Subcutaneous adipose tissue (tissue), 4 donors: ENCODE data around the gene FAM83C. TPM values are rescaled to one million over a fixed set of nuclear protein-coding genes. Genes with fewer than 3 reads are reported as not detected.

ENCODE experiments used
- total RNA-seq, 4 donors: library from RNA; depleted of rRNA; stranded (reverse); fragments of >200 nt; gene quantifications; one replicate each; pipeline ENCODE4 v1.1.0, GENCODE V29; 2016
- TF ChIP-seq, protein P1 (sequence below): fragments of 450-650 bp; IDR thresholded peaks from one replicate; pipeline ENCODE4 v1.5.1; 2016; ENCODE audit warnings: low read depth, mild to moderate bottlenecking, control low read depth, antibody characterized with exemption, moderate library complexity

Gene FAM83C
- total RNA-seq, 4 donors from 2014 or later: not detected

DNA sequence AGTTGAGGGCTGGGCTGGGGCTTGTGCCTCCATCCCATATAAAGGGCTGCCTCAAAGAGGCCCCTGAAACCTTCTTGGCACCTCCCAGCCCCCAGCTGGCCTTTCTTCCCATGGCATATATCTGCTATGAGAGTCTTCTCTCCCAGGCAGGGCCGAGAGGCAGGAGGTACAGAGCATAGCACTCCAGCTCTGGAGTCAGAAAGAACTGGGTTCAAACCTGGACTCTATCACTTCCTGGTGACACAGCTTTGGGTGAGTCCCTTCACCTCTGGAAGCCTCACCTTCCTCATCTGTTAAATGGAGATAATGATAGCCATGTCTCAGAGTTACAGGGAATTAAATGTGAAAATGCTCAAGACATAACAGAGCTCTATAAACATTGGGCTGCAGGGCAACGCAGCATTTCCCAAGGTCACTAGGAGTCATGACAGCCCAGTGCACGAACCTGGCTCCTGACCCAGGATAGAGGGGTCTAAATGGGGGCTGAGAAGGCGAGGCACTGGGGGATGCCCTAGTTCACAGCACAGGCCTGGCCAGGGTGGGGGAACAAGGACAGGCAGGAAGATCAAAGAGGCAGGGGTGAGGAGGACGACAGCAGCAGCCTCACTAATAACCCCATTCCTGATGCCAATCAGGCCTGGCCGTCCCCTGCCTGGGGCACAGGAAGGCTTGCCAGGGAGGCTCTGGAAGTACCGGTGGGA is 1.9 kb downstream of the FAM83C start:
- TF ChIP-seq, protein P1, sequence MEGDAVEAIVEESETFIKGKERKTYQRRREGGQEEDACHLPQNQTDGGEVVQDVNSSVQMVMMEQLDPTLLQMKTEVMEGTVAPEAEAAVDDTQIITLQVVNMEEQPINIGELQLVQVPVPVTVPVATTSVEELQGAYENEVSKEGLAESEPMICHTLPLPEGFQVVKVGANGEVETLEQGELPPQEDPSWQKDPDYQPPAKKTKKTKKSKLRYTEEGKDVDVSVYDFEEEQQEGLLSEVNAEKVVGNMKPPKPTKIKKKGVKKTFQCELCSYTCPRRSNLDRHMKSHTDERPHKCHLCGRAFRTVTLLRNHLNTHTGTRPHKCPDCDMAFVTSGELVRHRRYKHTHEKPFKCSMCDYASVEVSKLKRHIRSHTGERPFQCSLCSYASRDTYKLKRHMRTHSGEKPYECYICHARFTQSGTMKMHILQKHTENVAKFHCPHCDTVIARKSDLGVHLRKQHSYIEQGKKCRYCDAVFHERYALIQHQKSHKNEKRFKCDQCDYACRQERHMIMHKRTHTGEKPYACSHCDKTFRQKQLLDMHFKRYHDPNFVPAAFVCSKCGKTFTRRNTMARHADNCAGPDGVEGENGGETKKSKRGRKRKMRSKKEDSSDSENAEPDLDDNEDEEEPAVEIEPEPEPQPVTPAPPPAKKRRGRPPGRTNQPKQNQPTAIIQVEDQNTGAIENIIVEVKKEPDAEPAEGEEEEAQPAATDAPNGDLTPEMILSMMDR: no peak

DNA sequence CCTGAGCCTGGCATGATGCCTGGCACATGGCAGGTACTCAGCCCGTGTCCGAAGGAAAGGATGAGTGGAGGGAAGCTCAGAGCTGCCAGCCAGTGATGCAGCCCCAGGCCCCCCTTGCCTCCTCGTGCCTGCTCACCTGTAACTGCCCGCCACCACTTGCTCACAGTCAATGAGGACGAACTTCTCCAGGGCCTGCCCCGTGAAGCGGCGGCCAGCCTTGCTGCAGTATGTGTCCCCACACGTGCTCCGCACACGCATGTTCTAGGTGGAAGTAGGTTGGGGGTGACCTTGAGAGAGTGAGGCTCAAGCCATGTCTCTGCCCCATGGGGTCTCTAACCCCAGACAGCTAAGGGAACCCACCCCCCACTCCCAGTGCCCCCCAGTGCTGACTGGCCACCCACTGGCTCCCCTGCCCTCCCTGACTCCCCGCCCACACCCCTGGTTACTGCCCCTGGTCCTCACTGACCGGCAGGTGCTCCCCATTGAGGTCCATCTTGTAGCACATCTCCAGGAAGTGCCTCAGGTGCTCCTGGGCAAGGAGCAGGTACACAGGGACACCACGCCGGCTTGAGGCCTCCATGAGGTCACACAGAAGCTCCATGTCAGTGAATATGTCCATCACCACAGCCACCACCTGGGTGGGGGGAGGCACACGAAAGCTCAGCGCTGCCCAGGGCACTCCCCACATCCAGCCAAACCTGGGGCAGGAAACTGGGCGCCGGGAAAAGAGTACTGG is 3.7 kb downstream of the FAM83C start:
- TF ChIP-seq, protein P1: no peak

DNA sequence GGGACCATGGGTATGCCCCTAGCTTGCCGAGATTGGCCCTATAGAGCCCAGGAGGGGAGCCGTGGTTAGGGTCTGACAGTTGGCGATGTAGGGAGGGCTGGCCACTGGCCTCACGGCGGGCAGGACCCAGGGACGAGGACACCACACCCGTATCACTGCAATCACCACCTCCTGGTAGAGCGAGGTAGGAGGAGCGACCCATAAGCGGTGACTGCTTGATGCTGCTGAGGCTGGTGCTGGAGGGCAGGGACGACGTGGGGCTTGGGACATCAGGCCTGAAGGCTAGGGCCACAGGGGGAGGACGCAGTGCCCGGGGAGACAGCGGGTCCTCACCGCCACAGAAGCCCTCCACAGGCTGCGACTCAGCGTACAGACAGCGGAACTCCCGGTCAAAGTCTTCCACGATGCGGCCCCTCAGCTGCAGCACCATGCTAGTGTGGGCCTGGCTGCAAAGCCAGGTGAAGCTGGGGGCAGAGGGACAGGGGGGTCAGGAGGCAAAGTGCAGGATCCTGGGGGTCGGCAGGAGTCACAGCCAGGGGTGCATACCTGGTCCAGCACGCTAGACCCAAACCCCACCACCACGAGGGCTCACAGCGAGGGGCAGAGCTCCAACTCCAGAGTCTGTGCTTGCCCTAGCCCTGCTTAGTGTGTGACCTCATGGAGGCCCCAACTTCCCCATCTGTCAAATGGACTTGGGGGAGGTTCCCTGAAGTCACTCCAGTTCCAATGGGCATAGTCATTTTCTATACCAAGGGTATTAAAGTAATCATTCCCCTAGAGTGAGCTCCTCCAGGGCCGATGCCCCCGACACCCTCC is 4.5 kb downstream of the FAM83C start:
- TF ChIP-seq, protein P1: no peak

DNA sequence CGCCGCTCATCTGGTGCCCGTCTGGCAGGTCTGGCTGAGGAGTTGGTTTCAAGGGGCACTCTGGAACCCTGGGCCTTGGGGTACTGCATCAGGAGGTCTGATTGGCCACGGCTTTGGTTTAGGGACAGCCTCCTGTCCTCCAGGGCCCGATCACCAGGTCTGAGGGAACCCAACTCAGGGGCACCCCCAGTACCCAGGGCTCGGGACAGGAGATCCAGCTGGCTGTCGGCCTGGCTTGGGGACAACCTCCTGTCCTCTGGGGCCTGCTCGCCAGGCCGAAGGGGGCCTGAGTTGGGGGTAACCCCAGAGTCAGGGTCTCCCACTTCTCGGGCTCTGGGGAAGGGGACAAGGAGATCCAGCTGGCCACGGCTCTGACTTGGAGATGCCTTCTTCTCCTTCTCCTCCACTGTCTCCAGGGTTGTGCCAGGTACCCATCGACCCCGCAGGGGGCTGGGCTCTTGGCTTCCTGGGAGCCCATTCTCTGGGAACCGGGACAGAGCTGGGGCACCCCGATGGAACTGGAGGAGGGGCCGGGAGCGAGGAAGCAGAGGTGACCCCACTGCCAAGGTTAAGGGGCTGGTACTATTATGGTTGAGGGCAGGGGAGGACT is 5.2 kb downstream of the FAM83C start:
- TF ChIP-seq, protein P1: no peak

DNA sequence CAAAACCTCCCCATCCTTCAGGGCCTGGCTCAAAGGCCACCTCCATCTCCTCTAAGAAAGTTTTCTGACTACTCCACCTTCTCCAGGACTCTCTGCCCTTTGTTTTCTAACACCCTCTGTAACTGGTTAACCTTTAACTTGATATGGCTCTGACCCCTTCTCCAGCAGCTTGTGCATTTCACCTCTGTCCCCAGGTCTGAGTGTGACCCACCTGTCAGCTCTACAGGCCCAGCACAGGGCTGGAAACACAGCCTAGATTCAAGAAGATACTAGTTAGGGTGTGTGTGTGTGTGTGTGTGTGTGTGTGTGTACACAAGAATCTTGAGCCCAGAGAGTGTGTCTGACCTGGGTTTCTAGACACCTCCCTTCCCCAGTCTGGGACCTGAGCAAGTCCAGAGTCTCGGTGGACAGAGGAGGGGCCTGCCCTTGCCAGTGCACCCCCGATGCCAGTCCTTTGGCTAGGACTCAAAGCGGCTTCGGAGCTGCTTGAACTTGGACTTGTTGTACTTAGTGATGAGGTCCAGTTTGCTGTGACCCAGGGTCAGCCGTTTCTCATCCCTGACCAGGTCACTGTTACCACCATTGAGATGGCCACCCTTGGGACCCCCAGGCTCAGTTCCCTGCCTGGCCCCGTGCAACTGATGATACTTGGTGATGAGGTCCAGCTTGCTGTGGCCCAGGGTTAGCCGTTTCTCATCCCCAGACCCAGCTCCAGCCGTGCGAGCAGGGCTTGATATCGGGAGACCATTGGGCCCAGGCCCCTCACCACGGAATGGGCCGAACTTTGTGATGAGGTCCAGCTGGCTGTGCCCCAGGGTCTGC is 5.9 kb downstream of the FAM83C start:
- TF ChIP-seq, protein P1: no peak

DNA sequence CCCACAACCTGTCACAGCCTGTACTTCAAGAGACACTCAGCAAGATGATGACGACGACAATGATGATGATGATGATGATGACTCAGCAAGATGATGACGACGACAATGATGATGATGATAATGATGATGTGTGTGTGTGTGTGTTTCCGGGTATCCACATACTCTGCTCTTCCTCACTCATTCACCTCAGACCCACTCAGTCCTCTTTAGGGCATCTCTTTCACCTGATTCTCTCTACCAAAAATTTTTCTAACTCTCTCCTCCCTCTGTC is 6.5 kb downstream of the FAM83C start:
- TF ChIP-seq, protein P1: no peak
